Measurements from ENCODE around the gene VASN.
A peak's percentile ranks its signal among the peaks of the same experiment; 100 is the strongest.

The VASN gene

DNA sequence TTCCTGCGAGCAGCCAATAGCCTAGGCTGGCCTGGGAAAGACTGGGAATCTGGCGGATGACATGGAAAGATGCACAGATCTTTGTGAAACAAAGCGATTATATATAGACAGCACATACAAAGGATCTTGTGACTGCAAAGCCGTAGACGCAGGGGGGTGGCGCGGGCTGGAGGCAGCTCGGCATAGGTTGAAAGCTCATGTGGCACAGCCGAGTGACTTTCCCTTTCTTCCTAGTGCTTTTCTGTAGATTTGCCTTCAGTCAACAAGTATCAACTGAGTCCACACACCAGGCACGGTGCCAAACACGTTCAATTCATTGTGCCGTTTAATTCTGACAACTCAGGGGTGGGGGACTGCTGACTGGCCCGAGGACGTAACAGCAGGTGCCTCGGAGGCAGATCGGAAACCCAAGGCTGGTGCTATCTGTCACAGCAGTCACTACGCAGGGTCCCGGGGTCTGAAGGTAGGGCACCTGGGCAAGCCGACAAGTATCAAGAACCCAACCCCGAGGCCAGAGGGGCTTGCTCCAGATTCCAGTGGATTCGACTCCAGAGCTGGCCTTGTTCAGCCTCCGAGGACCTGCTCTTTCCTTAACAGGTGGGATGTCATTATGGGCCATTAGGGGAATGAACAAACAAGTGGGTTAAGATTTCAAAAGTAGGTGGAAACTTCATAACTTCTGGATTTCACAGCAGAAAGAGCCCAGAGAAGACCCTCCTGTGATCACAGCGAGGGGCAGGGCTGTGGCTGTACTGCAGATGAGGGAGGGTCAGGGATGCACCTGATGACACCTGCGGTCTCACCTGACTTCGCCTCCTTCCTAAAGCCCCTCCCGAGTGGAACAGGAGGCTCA, 26.4 kb upstream of the VASN start:
- DNase-seq (ENCODE audit: insufficient read length, low spot score) (no peak), FAIRE-seq (no peak)
- TF ChIP-seq TAF1 (IDR thresholded peaks at IDR 0.05; ENCODE audit: low read depth, low read length): no peak
- TF ChIP-seq SPI1 (IDR thresholded peaks at IDR 0.05; ENCODE audit: low read depth, low read length): no peak
- TF ChIP-seq POLR2A (IDR thresholded peaks at IDR 0.05; ENCODE audit: low read depth, low read length): no peak

- DNase-seq (ENCODE audit: insufficient read length, low spot score) (no peak), FAIRE-seq (no peak)
- no peak for TF ChIP-seq POLR2AphosphoS5 (IDR thresholded peaks at IDR 0.05; ENCODE audit: low read depth, low read length)
- no peak for TF ChIP-seq SPI1 (IDR thresholded peaks at IDR 0.05; ENCODE audit: low read depth, low read length)
- no peak for TF ChIP-seq PAX5 (IDR thresholded peaks at IDR 0.05; ENCODE audit: insufficient read depth, low read length, severe bottlenecking)
- TF ChIP-seq TAF1 (IDR thresholded peaks at IDR 0.05; ENCODE audit: low read depth, low read length): no peak
- TF ChIP-seq POU2F2 (IDR thresholded peaks at IDR 0.05; ENCODE audit: low read depth, low read length): no peak
- no peak for TF ChIP-seq POLR2A (IDR thresholded peaks at IDR 0.05; ENCODE audit: low read depth, low read length)
Observed at GRCh38 chr16:4345836-4346781, 25.5 kb upstream of the VASN start.

GRCh38 chr16:4347010-4347409, 24.6 kb upstream of the VASN start:
- DNase-seq (ENCODE audit: insufficient read length, low spot score): no peak
- FAIRE-seq: no peak
- TF ChIP-seq POLR2A (IDR thresholded peaks at IDR 0.05; ENCODE audit: low read depth, low read length): no peak
- no peak for TF ChIP-seq SPI1 (IDR thresholded peaks at IDR 0.05; ENCODE audit: low read depth, low read length)
- TF ChIP-seq PAX5 (IDR thresholded peaks at IDR 0.05; ENCODE audit: insufficient read depth, low read length, severe bottlenecking): no peak
- TF ChIP-seq POLR2AphosphoS5 (IDR thresholded peaks at IDR 0.05; ENCODE audit: low read depth, low read length): no peak
- no peak for TF ChIP-seq POU2F2 (IDR thresholded peaks at IDR 0.05; ENCODE audit: low read depth, low read length)
- TF ChIP-seq TAF1 (IDR thresholded peaks at IDR 0.05; ENCODE audit: low read depth, low read length): no peak

DNA sequence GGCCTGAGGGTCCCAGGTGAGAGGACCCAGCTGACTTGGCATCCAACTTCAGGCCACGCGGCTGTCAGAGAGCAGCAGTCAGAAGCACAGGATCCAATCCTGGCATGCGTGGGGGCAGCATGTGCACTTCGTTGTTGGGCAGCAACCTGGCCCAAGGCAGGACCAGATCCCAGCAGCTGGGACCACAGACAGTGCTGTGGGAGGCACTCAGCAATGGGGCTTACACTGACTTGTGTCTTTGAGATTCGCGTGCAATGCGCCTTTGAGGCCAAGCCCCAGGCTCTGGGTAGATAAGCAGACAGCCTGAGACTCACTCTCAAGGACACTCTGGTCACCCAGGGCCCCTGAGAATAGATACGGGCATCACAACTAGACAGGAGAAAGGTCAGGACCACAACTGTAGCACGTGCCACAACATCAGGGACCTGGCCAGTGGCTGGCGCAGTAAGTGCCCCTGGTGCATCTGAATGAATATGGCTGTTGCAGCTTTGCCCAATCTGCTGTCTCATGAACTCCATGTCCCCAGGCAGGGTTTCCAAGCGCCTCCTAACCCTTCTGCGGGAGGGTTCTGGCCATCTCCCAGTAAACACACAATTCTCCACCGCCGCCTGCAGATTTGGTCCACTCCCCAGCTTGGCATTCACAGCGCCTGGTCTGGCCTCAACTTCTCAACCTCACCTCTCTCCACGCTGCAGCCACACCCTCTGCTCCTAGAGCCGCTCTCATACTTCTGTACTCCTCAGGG, 23.7 kb upstream of the VASN start:
- TF ChIP-seq POLR2A (IDR thresholded peaks at IDR 0.05; ENCODE audit: low read depth, low read length) (no peak), SPI1 (IDR thresholded peaks at IDR 0.05; ENCODE audit: low read depth, low read length) (no peak), PAX5 (IDR thresholded peaks at IDR 0.05; ENCODE audit: insufficient read depth, low read length, severe bottlenecking) (no peak), POU2F2 (IDR thresholded peaks at IDR 0.05; ENCODE audit: low read depth, low read length) (no peak), POLR2AphosphoS5 (IDR thresholded peaks at IDR 0.05; ENCODE audit: low read depth, low read length) (no peak), TAF1 (IDR thresholded peaks at IDR 0.05; ENCODE audit: low read depth, low read length) (no peak)
- FAIRE-seq: no peak
- DNase-seq (ENCODE audit: insufficient read length, low spot score): no peak

GRCh38 chr16:4349332-4349731, 22.3 kb upstream of the VASN start:
- no peak for TF ChIP-seq PAX5 (IDR thresholded peaks at IDR 0.05; ENCODE audit: insufficient read depth, low read length, severe bottlenecking)
- TF ChIP-seq SPI1 (IDR thresholded peaks at IDR 0.05; ENCODE audit: low read depth, low read length): no peak
- no peak for TF ChIP-seq POU2F2 (IDR thresholded peaks at IDR 0.05; ENCODE audit: low read depth, low read length)
- TF ChIP-seq TAF1 (IDR thresholded peaks at IDR 0.05; ENCODE audit: low read depth, low read length): no peak
- no peak for TF ChIP-seq POLR2A (IDR thresholded peaks at IDR 0.05; ENCODE audit: low read depth, low read length)
- no peak for TF ChIP-seq POLR2AphosphoS5 (IDR thresholded peaks at IDR 0.05; ENCODE audit: low read depth, low read length)
- no peak for FAIRE-seq
- DNase-seq (ENCODE audit: insufficient read length, low spot score): no peak

GRCh38 chr16:4350365-4350786, 21.3 kb upstream of the VASN start:
- DNase-seq (ENCODE audit: insufficient read length, low spot score) (no peak), FAIRE-seq (no peak)
- TF ChIP-seq POLR2A (IDR thresholded peaks at IDR 0.05; ENCODE audit: low read depth, low read length) (no peak), POU2F2 (IDR thresholded peaks at IDR 0.05; ENCODE audit: low read depth, low read length) (no peak), SPI1 (IDR thresholded peaks at IDR 0.05; ENCODE audit: low read depth, low read length) (no peak)

DNA sequence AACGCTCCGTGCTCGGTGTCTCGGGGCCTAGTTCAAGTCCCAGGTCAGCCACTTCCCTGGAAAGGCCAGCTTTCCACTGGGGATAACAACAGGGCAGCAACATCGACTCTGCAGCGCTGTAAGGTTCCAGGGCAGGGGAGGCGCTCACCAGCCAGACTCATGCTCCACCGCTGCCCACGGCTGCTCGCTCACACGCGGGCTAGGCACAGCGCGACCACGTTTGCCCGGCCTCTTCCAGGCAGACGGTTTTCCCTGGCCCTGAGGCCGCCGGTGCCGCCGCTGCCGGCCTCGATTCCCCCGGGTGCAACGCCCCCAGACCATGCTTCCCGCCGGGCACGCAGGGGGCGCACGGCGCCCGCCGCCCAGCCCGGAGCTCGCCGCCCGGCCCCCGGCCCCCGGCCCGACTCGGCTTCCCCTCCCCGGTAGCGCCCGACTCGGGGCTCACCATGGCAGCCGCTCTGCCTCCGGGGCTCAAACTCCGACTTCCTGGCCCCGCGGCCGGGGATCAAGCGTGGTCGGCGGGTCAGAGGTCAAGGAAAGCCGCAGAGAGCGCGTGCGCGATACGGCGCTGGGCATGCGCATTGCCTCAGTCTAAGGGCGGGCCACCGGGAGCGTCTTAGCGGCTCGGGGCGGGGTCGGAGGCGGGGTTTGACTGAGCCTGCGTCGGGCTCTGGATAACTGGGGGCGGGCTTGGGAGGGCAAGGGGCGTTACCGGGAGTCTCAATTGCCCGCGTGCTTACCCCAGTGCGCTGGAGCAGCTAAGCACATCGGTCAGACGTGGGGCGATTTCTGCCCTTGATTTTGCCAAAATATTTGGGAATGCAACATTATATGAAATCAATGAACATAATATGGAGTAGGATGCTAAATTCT, 20.6 kb upstream of the VASN start, which contains the start of gene PAM16:
TSS of gene PAM16 (minus strand) at position 535 of the 873 bp plus-strand sequence. CDS start at position 448, 87 bp downstream.
- DNase-seq (ENCODE audit: insufficient read length, low spot score): peak; percentile 97
- 0 out of 2 replicates have a peak, but pooled peaks have one; percentile 17 for TF ChIP-seq SPI1 (IDR thresholded peaks at IDR 0.05; ENCODE audit: low read depth, low read length)
- peak; percentile 77 for TF ChIP-seq POLR2AphosphoS5 (IDR thresholded peaks at IDR 0.05; ENCODE audit: low read depth, low read length)
- no peak for TF ChIP-seq TAF1 (IDR thresholded peaks at IDR 0.05; ENCODE audit: low read depth, low read length)
- no peak for TF ChIP-seq PAX5 (IDR thresholded peaks at IDR 0.05; ENCODE audit: insufficient read depth, low read length, severe bottlenecking)
- peak; percentile 70 for TF ChIP-seq POLR2A (IDR thresholded peaks at IDR 0.05; ENCODE audit: low read depth, low read length)
- no peak for TF ChIP-seq POU2F2 (IDR thresholded peaks at IDR 0.05; ENCODE audit: low read depth, low read length)
- FAIRE-seq: peak; percentile 96

GRCh38 chr16:4351880-4352279, 19.8 kb upstream of the VASN start:
- DNase-seq (ENCODE audit: insufficient read length, low spot score) (no peak), FAIRE-seq (no peak)
- TF ChIP-seq POLR2AphosphoS5 (IDR thresholded peaks at IDR 0.05; ENCODE audit: low read depth, low read length) (no peak), POLR2A (IDR thresholded peaks at IDR 0.05; ENCODE audit: low read depth, low read length) (no peak), POU2F2 (IDR thresholded peaks at IDR 0.05; ENCODE audit: low read depth, low read length) (no peak), TAF1 (IDR thresholded peaks at IDR 0.05; ENCODE audit: low read depth, low read length) (no peak), PAX5 (IDR thresholded peaks at IDR 0.05; ENCODE audit: insufficient read depth, low read length, severe bottlenecking) (no peak), SPI1 (IDR thresholded peaks at IDR 0.05; ENCODE audit: low read depth, low read length) (no peak)

Data from GM12891 (cell line).